IPS DF 19.7 (cell line): ENCODE measurements around the gene RHOH.
"Not testable (repeated sequence)": the region's sequence is repeated elsewhere in the genome, so short reads cannot be mapped to it uniquely, and the experiment has no call there.

ENCODE experiments used
- DNase-seq: peaks from one replicate; pipeline ENCODE4 v3.0.0-alpha.2; 2013; ENCODE audit warnings: low read depth, low spot score

The RHOH gene, protein sequence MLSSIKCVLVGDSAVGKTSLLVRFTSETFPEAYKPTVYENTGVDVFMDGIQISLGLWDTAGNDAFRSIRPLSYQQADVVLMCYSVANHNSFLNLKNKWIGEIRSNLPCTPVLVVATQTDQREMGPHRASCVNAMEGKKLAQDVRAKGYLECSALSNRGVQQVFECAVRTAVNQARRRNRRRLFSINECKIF

DNA sequence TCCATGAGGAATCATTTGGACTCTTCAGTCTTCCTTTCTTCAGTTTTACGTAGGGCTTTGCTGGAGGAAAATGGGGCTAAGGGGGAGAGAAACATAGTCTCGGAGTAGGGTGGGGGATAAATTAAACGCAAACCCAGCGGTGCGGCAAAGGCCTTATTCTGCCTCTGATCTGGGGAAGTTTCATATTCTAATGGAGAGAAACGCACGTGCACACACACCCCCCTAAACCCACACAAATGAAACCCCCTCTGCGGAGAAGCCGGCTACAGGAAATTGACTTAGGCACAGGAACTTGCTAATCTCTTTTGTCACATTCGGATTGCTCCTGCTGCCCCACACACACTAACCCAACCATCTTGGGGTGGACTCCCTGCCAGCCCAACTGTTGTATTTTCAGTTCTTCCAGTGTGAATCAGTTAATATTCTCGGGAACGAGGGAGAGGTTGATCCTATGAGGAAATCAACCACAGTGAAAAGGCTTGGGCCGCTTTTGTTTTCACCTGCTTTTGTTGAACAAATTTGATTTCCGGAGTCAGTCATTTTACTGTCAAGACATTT lies at the start of gene RHOH:
Gene RHOH, plus strand, starts transcription at position 308 of the 558 bp plus-strand sequence. CDS start 46,356 bp downstream, outside the sequence.
- no peak for DNase-seq

DNA sequence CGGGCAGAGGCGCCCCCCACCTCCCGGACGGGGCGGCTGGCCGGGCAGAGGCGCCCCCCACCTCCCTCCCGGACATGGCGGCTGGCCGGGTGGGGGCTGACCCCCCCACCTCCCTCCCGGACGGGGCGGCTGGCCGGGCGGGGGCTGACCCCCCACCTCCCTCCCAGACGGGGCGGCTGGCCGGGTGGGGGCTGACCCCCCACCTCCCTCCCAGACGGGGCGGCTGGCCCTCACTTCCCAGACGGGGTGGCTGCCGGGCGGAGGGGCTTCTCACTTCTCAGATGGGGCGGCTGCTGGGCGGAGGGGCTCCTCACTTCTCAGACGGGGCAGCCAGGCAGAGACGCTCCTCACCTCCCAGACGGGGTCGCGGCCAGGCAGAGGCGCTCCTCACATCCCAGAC lies 49.3 kb upstream of the RHOH start:
- not testable (repeated sequence) for DNase-seq

DNA sequence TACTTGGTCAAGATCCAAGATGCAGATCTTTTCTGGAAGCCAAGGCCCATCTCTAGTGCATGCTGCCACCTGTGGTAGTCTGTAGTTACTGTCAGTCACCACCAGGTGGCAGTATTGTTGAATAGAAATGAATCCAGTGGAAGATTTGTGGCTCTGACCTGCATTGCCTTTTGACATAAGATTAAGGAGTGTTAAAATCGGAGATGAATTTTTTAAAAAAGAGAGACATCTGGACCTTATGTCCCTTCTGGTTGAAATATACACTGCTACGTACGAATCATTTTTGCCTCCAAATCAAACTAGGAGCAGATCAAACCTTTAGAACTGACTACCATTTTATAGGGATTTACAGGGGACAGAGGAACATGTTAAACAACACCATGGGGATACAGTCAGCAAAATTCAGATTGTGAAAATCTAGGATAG lies 46.9 kb upstream of the RHOH start:
- peak; percentile 23 for DNase-seq

DNA sequence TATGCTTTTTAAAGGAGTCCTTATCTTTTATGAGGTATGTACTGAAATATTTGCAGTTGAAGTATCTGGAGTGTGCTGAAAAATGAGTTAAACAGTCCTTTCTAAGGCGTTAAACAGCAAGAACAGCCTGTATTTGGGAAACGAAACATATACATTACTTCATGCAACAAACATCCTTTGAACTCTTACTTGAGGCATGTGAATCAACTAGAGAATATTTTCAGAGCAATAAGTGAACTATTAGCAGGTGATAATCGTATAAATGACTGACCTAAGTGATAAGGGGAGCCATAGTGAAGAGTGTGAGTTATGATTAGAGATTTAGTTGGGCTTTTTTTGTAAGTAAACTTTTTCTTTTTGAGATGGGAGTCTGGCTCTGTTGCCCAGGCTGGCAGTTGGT lies 45.9 kb upstream of the RHOH start:
- no peak for DNase-seq

DNA sequence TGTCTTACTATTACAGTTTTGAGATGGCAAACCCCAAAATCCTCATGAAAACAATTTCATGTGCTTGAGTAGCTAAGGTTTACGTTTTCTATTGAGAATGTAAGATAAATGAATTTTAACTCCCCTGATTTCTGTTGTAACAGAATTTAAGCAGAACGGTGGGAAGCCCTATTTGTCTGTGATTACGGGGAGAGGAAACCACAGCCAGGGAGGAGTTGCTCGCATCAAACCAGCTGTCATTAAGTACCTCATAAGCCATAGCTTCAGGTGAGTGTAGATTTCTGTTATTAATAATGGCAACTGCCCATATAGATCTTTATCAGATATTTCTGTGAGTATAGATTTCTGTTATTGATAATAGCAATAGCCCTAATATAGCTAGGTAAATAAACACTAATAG lies 44.2 kb upstream of the RHOH start:
- DNase-seq, result no peak

DNA sequence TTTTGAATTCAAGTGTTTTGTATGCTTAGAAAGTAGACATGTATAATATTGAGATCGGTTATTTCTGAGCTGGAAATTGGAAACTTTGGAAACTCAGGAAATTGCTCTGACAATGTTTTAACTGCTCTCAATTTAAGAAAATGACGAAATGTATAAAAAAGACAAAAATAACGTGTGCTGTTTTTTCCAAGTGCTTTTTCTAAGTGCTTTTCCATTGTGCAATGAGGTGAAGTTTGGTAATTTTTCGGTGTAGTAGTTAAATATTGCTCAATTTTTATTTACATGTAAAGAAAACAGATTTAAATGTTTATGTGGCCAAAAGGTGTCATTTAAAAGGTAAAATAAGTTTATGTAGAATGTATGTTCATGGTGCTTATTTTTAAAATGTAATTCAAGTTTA lies 39.4 kb upstream of the RHOH start:
- DNase-seq, result no peak

DNA sequence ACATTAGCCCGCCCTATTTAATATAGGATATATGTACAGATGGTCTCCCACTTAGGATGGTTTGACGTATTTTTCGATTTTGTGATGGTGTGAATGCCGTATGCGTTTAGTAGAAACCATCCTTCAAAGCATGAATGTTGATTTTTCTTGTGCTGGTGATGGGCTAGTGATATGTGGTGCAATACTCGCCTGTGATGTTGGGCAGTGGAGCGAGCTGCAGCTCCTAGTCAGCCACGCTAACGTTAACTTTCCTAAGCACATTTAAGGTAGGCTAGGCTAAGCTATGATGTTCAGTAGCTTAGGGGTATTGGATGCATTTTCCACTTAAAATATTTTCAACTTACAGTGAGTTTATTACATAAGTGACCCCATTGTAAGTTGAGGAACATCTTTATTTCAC lies 36.6 kb upstream of the RHOH start:
- DNase-seq, result no peak

DNA sequence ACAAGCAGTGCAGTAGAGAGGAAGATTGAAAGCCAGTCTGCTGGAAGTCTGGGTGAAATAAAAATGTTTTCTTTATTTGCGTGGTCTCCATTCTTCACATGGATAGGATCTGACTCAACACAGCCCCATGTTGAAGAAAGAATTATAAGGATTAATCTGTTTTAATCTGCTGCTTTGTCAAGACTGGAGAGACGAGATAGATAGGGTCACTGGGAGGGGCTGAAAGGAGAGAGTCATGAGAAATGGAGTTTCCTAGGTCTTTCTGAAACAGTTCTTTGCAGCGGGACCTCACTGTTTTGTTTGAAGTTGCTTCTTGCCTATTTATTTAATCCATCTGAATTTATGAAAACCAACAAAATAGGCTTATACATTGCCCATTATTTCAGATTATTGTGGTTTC lies 32.4 kb upstream of the RHOH start:
- DNase-seq, result no peak

DNA sequence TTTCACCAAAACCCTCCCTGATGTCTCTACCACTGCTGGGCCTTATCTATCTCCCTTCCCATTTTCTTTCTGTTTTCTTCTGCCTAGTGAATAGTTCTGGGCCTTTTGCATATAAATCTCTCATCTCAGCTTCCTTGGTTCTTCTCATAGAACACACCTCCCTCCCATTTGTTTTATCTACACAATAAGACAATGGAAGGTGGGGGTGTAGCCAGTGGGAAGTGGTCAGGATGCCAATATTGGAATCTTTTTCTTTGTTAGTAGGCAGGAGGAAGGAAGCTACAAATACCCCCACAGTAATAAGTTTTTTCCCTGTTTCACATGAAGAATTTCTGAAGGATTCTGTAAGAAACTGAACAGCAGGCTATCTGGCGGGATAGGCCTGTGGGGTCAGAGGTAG lies 30.9 kb upstream of the RHOH start:
- DNase-seq, result no peak

DNA sequence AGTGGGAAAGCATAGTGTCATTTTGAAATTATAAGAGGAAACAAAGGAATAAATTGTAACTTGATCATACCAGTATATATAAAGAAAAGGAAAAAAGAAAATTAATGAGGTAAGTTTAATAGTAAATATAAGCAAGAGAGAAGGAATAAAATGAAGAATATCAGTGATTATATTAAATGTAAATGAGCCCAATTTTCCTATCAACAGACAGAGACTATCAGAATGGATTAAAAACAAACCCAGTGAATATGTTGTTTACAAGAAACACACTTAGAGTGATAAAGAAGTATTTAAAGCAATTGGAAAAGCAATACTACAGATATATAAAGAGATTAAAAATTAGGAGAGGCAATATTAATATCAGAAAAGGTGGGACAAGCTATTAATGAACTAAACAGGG lies 28.8 kb upstream of the RHOH start:
- no peak for DNase-seq

DNA sequence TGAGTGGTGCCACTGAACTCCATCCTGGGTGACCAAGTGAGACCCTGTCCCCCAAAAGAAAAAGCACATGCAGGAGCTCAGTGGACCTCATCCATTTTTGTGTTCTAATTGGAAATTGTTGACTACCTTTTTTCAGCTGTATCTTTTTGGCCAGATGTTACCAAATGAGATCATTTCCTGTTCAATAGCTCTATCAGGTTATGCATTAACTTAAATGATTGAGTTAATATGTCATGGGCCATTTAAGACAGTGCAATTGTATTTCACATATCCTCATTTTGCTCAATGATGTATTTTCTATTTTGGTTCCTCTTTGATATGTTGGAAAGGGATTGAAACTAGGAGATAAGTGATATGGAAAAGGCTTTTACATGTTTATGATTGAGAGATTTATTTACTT lies 26.2 kb upstream of the RHOH start:
- DNase-seq, result no peak

DNA sequence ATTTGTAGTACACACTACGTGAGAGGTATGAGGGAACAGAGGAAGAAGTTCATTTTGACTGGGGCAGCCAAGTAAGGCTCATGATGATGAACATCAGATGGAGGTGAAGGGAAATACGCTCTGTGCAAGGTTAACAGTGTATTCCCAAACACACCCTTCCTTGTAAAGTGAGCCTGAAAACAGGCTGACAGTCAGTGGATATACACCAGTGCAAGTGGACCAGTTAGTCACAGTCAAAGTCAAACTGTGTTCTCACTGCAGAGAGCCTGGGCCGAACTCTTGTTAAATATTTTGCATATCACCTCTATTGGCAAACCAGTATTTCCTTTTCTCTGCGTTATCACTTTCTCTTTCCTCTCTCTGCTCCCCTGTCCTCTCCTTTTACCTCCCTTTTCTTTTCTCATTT lies 23.4 kb upstream of the RHOH start:
- DNase-seq, result no peak

DNA sequence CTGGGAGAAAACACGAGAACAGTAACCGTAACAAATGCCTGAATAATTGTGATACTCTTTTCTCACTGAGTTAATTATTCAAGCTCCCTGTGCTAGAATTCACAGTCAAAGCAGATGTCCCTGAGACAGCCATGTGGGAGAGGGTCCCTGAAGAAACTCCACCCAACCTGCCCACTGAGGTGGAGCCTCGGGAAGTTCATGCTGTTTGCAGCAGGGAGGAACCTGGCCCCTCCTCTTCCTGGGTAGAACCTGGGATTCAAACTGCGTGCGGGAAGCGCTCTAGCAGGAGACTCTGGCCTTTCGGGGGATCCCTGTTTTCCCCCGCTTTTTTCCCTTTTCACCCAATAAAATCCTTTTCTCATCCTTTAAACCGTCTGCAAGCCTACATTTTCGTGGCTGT lies 20.2 kb upstream of the RHOH start:
- peak; percentile 38 for DNase-seq

DNA sequence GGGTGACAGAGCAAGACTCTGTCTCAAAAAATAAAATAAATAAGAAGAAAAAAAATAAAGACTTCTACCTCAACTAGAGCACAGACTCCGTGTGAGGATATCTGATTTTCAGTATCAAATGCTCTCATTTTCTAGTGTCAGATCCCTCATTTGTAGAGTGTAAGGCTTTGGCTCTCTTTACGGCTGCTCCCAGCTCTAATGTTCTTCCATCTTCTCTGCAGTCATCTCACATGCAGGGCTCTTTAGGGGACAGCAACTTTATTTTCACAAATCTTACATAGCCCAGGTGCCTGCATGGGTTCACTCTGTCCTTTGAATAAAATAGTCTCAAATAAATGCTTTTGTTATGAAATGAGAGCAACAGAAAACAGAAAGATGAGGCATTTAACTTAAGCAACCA lies 19.2 kb upstream of the RHOH start:
- DNase-seq, result no peak

DNA sequence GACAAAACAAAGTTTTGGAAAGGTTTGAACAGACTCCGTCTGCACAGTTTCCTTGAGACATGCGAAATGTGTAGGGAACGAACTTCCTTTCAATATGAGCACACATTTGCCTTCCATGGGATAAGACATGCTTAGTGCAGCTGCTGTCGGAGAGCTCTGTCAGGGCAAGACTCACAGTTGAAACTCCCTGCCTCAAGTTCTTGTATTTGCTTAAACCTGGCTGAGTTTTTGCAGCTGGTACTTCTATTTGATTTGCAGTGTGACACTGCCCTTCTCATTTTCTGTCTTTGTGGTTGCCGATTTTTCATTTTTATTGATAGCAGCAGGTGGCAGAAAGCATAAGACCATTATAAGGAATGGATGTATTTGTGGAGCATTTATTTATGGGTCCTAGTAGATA lies 18.2 kb upstream of the RHOH start:
- no peak for DNase-seq

DNA sequence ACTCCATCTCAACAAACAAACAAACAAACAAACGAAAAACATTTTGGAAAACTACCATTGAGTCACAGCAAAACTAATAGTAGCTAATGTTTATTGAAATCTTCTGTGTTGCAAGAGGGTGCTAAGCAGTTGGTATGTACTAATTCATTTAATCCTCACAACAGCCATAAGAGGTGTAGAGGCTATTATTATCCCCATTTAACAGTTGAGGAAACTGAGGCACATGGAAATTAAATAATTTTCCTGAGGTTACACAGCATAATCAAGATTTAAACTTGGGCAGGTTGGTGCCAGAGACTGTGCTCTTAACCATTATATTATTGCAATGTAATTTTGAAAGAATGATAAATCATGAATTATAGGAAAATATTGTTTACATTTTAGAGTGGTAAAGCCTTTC lies 17.5 kb upstream of the RHOH start:
- no peak for DNase-seq

DNA sequence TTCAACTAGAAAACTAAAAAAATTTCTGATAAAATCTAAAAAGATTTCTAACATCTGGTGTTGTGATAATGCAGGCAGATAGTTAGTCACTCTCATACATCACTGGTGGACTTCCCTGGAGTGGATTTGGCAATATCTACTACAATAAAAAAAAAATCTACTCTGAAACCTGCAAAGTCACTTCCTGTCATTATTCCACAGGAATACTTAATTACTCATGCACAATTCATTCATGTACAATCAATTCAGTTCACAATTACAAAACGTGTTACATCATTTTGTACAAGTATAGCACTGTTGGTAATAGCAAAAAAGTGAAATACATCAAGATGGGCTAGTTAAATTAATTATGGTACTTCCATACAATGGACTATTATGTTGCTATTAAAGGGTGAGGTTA lies 16.5 kb upstream of the RHOH start:
- no peak for DNase-seq

DNA sequence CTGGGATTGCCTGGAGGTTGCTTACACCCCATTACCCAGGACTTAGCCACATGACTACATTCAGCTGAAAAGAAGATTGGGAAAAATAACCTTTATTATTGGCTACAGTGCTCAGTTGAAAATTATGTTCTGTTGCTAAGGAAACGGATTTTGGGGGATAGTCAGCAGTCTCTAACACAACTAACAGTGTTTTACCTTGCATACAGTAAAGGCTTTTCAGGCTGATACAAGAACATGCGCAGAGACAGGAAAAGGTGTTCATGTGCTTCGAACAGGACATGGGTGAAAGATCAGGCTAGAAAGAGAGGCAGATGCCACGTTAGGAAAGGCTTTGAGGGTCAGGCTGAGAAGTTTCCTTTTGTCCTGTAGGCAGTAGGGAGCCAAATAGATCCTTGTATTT lies 14.8 kb upstream of the RHOH start:
- DNase-seq, result no peak

DNA sequence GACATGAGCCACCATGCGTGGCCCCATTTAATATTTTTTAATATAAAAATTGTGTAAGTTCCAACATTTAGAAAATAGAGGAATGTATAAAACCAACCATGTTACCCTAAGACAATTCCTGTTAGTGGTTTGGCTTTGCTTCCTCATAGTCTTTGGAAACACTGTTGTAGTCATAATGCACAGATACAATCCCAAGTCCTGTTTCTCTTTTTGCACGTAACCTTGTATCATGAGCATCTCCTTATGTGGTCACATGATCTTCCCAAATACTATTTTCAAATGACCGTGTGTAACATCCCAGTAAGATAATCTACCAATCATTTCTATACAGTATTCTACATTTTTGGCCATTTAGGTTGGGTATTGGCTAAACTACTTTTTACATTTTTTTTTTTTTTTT lies 13.9 kb upstream of the RHOH start:
- DNase-seq, result no peak

DNA sequence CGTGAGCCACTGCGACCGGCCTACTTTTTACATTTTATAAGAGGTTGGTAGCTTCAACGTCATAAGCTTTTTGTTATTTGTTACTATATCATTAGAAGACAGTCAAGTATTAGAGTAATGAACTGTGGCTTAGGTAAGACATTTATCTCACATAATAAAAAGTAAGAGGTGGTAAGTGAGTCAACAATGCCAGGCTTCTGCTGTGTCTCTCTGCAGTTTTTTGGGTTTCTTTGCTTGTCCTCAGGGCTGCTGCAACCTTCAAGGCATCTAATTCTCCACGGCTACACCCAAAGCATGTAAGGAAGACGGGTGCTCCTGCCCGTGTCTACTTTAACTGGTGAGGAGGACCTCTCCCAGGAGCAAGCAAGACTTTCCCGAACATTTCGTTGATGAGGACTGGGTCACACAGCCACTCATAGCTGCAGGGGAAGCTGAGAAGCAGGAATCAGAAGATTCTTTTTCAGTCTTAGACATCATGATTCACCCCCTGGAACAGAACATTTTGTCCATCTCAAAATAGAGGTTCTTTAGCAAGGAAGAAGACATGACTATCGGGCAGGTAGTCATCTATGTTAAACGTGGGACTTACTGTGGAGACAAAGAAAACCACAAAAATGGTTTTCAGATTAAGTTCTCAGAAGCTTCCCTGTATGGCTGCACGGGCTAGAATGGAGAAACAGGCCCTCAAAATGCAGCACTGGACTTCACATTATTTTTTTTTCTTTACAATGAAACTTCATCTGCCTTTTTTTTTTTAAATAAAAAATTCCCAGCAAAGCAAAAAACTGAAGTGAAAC lies 13.0 kb upstream of the RHOH start:
- DNase-seq, result no peak

DNA sequence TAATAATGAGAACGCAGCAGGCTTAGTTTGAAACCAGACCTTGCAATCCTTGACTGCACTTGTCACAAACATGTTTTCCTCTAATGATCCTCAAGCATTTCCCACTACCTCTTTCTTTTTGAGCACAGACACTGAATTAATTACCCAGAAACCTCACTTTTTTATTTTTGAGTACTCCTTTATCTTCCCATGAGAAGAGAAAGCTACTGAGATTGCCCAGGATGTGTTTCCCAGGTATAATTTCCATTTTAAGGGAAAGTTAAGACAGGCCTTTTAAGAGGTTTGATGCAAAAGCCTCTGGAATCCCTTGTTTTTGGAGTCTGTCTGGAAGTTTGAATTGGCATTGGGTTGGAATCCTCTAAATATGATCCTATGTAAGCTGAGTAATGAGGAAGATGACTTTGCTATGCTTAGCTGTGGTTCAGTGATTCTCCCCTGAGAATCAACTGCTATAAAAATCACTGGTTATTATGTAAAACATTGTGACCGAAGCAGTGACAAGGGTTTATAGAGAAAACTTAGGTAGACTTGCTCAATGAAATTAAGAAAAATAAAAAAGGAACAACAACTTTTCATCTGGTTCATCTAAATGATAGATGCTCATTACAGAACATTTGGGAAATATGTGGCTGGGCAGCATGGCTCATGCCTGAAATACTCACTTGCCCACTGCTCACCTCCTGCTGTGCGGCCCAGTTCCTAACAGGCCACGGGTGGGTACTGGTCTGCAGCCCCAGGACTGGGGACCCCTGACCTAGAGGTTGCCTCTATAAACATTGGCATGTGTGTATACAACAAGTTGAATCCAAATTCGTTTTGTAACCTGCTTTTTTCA lies 10.8 kb upstream of the RHOH start:
- DNase-seq, result no peak

DNA sequence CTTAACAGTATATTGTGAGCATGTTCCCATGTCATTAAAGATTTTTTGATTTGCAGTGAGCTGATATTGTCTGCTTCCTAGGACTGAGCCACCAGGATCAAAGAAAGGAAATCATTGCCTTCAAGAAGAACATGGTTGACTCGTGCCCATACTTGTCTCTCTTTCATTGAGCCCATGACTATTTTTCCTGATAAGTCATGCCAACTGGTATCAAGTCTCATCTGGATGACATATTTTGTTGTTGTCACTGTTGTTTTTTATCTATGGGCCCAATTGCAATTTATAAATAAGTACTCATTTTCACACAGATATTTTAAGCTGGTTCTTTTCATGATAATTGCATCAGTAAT lies 10.2 kb upstream of the RHOH start:
- no peak for DNase-seq
